Activated CD8-positive, alpha-beta T cell treated with anti-CD3 and anti-CD28 coated beads for 36 hours (primary cell): ENCODE results near the gene EIF2S3B. TPM values are rescaled to one million over a fixed set of nuclear protein-coding genes. Genes with fewer than 3 reads are reported as not detected.

Experiments used
- ATAC-seq: fragments of 200-7000 bp; cut with Tn5 transposase; one replicate; pipeline ENCODE4 v1.10.0; 2021; ENCODE audit warnings: mild to moderate bottlenecking, moderate library complexity
- CTCF ChIA-PET: fragments of 350-600 bp; sonication (Branson Sonifier 250); formaldehyde crosslinking; loops from one replicate; lab custom pipeline; 2021; ENCODE audit warnings: antibody characterized with exemption; lab: Charles Lee
- POLR2A ChIA-PET: fragments of 350-600 bp; sonication (Branson Sonifier 250); formaldehyde crosslinking; loops from one replicate; lab custom pipeline; 2021; ENCODE audit warnings: antibody characterized with exemption; lab: Charles Lee
- DNase-seq: peaks from one replicate; pipeline ENCODE4 v3.0.0-alpha.2; 2020
- H3K27ac Mint-ChIP-seq: one replicate; pipeline ENCODE4 v1.8.0; 2021; ENCODE audit warnings: mild to moderate bottlenecking, mixed read lengths
- H3K27me3 Mint-ChIP-seq: one replicate; pipeline ENCODE4 v1.8.0; 2021; ENCODE audit warnings: mixed read lengths
- H3K36me3 Mint-ChIP-seq: one replicate; pipeline ENCODE4 v1.8.0; 2021; ENCODE audit warnings: low read depth, mixed read lengths
- H3K4me1 Mint-ChIP-seq: one replicate; pipeline ENCODE4 v1.8.0; 2021; ENCODE audit warnings: low read depth, mixed read lengths
- H3K4me3 Mint-ChIP-seq: one replicate; pipeline ENCODE4 v1.8.0; 2021; ENCODE audit warnings: mild to moderate bottlenecking, moderate library complexity, mixed read lengths
- H3K9me3 Mint-ChIP-seq: one replicate; pipeline ENCODE4 v1.8.0; 2021; ENCODE audit warnings: mixed read lengths
- CTCF ChIP-seq: fragments of 200-600 bp; IDR thresholded peaks from one replicate; pipeline ENCODE4 v1.8.0; 2022; ENCODE audit warnings: antibody characterized with exemption, mild to moderate bottlenecking
- intact Hi-C: fragments of 100-400 bp; cut with micrococcal nuclease; formaldehyde crosslinking; loops from one replicate; pipeline ENCODE4 v1.10.0; 2022
- total RNA-seq, 2 experiments: library from RNA; stranded (reverse); gene quantifications; one replicate each; pipeline ENCODE4 v1.2.3, GENCODE V29; 2021

The EIF2S3B gene
- total RNA-seq, 2 experiments from 2014 or later, result 3.3 to 3.8 TPM

GRCh38 chr12:10557766-10558165 lies 52.1 kb downstream of the EIF2S3B start:
- CTCF ChIA-PET, result interaction anchor here (1.3 to 2.4 kb wide), 4 partner anchors 9 to 192 kb away, joined by 3 to 18 read pairs (median 6); no protein-coding TSS in a partner anchor
- intact Hi-C loops, result loop anchor here (5.0 to 10.0 kb wide), 3 partner anchors 60 to 193 kb away; partner anchors contain the start of gene KLRK1
- ATAC-seq, result no peak

More at GRCh38 chr12:10557766-10558165, 52.1 kb downstream of the EIF2S3B start:
- Mint-ChIP-seq H3K36me3 (peaks cover 72% of the 10 kb centered on the region), H3K27me3 (no peaks in the 10 kb centered on the region), H3K4me3 (peak overlapping the region; percentile 86), H3K27ac (peak overlapping the region; percentile 95), H3K9me3 (peaks cover 5% of the 10 kb centered on the region), H3K4me1 (peaks cover 55% of the 10 kb centered on the region)
- no peak for TF ChIP-seq CTCF
- POLR2A ChIA-PET, result interaction anchor here (0.7 to 4.0 kb wide), 15 partner anchors 12 to 888 kb away, joined by 3 to 73 read pairs (median 3); partner anchors contain the start of gene CLEC2D
- DNase-seq, result no peak

Other genes starting within 250 kb of the EIF2S3B start
- gene KLRD1, start 198.0 kb upstream of the EIF2S3B start, total RNA-seq, result 10 to 100 TPM in 1 of 2 experiments, 1 to 10 TPM in 1; 6.9 to 10.8 TPM
- gene KLRK1, start 115.8 kb upstream of the EIF2S3B start, total RNA-seq, result 100 to 1,000 TPM; 111 to 112 TPM
- gene KLRC4, start 96.1 kb upstream of the EIF2S3B start, total RNA-seq, result 1 to 10 TPM; 2.9 to 3.7 TPM
- gene KLRC3, start 85.3 kb upstream of the EIF2S3B start, total RNA-seq, result 1 to 10 TPM; 2.0 to 2.8 TPM
- gene KLRC2, start 69.9 kb upstream of the EIF2S3B start, total RNA-seq, result 1 to 10 TPM; 2.5 to 2.6 TPM
- 1 to 10 TPM; 5.3 to 7.2 TPM for gene KLRC1, start 52.5 kb upstream of the EIF2S3B start, total RNA-seq
- gene MAGOHB, start 107.7 kb downstream of the EIF2S3B start, total RNA-seq, result 10 to 100 TPM; 80.4 to 85.6 TPM
- gene STYK1, start 168.2 kb downstream of the EIF2S3B start, total RNA-seq, result 1 to 10 TPM in 1 of 2 experiments, under 1 TPM in 1; 0.70 to 1.1 TPM
- 100 to 1,000 TPM; 258 to 273 TPM for gene YBX3, start 217.4 kb downstream of the EIF2S3B start, total RNA-seq